Mesendoderm (in vitro differentiated cells): Measurements from ENCODE around the gene GNL3.
A peak's percentile ranks its signal among the peaks of the same experiment; 100 is the strongest.
"Not testable (repeated sequence)": the region's sequence is repeated elsewhere in the genome, so short reads cannot be mapped to it uniquely, and the experiment has no call there.

Source experiments
- DNase-seq: peaks from one replicate; pipeline ENCODE4 v3.0.0; 2013
- H2AK5ac ChIP-seq: 2 replicates; pipeline ENCODE4 v1.6.1; 2013; ENCODE audit warnings: low read length, inconsistent platforms
- H2BK120ac ChIP-seq: 2 replicates; pipeline ENCODE4 v1.6.1; 2013; ENCODE audit warnings: low read depth, mild to moderate bottlenecking, low read length, moderate library complexity, mixed read lengths
- H2BK15ac ChIP-seq: replicated peaks from 2 replicates; pipeline ENCODE4 v1.6.1; 2013; ENCODE audit warnings: low read depth, mild to moderate bottlenecking, moderate library complexity
- H2BK5ac ChIP-seq: 2 replicates; pipeline ENCODE4 v1.6.1; 2013; ENCODE audit warnings: low read length, inconsistent platforms
- H3K18ac ChIP-seq: 2 replicates; pipeline ENCODE4 v1.6.1; 2013; ENCODE audit warnings: mild to moderate bottlenecking, low read length, mixed read lengths
- H3K23ac ChIP-seq: one replicate; pipeline ENCODE4 v1.6.1; 2013; ENCODE audit warnings: low read length
- H3K27ac ChIP-seq: 2 replicates; pipeline ENCODE4 v1.5.1; 2013; ENCODE audit warnings: low read depth, mild to moderate bottlenecking, inconsistent platforms, low read length, moderate library complexity
- H3K27me3 ChIP-seq: 2 replicates; pipeline ENCODE4 v1.6.1; 2013; ENCODE audit warnings: low read length, control low read depth, mild to moderate bottlenecking, inconsistent platforms; ENCODE audit not compliant: insufficient read depth, poor library complexity
- H3K36me3 ChIP-seq: 2 replicates; pipeline ENCODE4 v1.6.1; 2013; ENCODE audit warnings: low read length, inconsistent platforms; ENCODE audit not compliant: control insufficient read depth, insufficient read depth
- H3K4ac ChIP-seq: one replicate; pipeline ENCODE4 v1.6.1; 2013; ENCODE audit warnings: low read depth, mild to moderate bottlenecking, low read length, moderate library complexity
- H3K4me1 ChIP-seq: 2 replicates; pipeline ENCODE4 v1.6.1; 2013; ENCODE audit warnings: low read depth, low read length, inconsistent platforms; ENCODE audit not compliant: control insufficient read depth
- H3K4me2 ChIP-seq: 2 replicates; pipeline ENCODE4 v1.6.1; 2013; ENCODE audit warnings: low read length
- H3K4me3 ChIP-seq: 2 replicates; pipeline ENCODE4 v1.5.1; 2013; ENCODE audit warnings: mild to moderate bottlenecking, low read length
- H3K56ac ChIP-seq: one replicate; pipeline ENCODE4 v1.6.1; 2013; ENCODE audit warnings: low read length
- H3K79me1 ChIP-seq: 2 replicates; pipeline ENCODE4 v1.6.1; 2013; ENCODE audit warnings: low read length, inconsistent platforms
- H3K79me2 ChIP-seq: 2 replicates; pipeline ENCODE4 v1.6.1; 2013; ENCODE audit warnings: mild to moderate bottlenecking, low read length; ENCODE audit not compliant: control insufficient read depth, insufficient read depth
- H3K9ac ChIP-seq: 2 replicates; pipeline ENCODE4 v1.6.1; 2013; ENCODE audit warnings: low read length, inconsistent platforms
- H4K5ac ChIP-seq: one replicate; pipeline ENCODE4 v1.6.1; 2013; ENCODE audit warnings: low read length
- H4K8ac ChIP-seq: one replicate; pipeline ENCODE4 v1.6.1; 2013; ENCODE audit warnings: low read depth, mild to moderate bottlenecking, control low read depth, low read length, moderate library complexity
- WGBS: extraction: QIAGEN DNeasy Blood & Tissue Kit; methylation state at CpG from one replicate; pipeline ENCODE4 v1.1.7; 2013; ENCODE audit warnings: low lambda C conversion rate, missing lambda C conversion rate; ENCODE audit not compliant: insufficient coverage; ENCODE audit errors: extremely low coverage; 5-methylcytosine and 5-hydroxymethylcytosine counted together

GNL3 gene

GRCh38 chr3:52721002-52721729, 35.3 kb downstream of the GNL3 start:
- Histone ChIP-seq H3K4me3 (no peak overlapping the region), H3K79me2 (no peaks in the 10 kb centered on the region), H2AK5ac (no peak overlapping the region), H3K18ac (no peak overlapping the region), H3K9ac (no peak overlapping the region), H4K8ac (no peak overlapping the region), H3K4me1 (no peaks in the 10 kb centered on the region), H3K23ac (no peak overlapping the region), H2BK5ac (no peak overlapping the region), H3K27me3 (no peaks in the 10 kb centered on the region), H3K4ac (no peak overlapping the region), H3K27ac (no peak overlapping the region), H3K4me2 (no peak overlapping the region), H3K79me1 (no peaks in the 10 kb centered on the region), H3K56ac (no peak overlapping the region), H4K5ac (no peak overlapping the region), H2BK120ac (no peak overlapping the region), H2BK15ac (no peak overlapping the region), H3K36me3 (no peaks in the 10 kb centered on the region)
- WGBS = no CpG with 5 or more reads among the region's 6 CpGs
- DNase-seq = no peak

DNA sequence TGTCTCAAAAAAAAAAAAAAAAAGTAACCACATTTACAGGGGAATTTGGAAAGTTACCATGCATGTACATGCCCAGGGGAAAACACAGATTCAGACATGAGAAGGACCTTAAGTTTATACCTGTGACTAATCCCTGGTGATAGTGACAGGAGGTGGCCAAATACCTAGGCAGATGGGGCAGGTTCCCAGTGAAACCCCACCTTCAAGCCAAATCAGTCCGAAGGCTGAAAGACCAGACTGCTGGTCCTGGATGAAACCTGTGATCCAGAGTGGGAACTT, 35.8 kb downstream of the GNL3 start:
- Histone ChIP-seq H2BK120ac (no peak overlapping the region), H4K8ac (no peak overlapping the region), H3K79me2 (no peaks in the 10 kb centered on the region), H3K36me3 (no peaks in the 10 kb centered on the region), H3K9ac (no peak overlapping the region), H3K56ac (no peak overlapping the region), H3K18ac (no peak overlapping the region), H3K23ac (no peak overlapping the region), H3K4me3 (no peak overlapping the region), H3K4me1 (no peaks in the 10 kb centered on the region), H3K4me2 (no peak overlapping the region), H2BK5ac (no peak overlapping the region), H3K79me1 (no peaks in the 10 kb centered on the region), H4K5ac (no peak overlapping the region), H3K27me3 (no peaks in the 10 kb centered on the region), H2BK15ac (no peak overlapping the region), H2AK5ac (no peak overlapping the region), H3K27ac (no peak overlapping the region), H3K4ac (no peak overlapping the region)
- DNase-seq = no peak
- WGBS = no CpG with 5 or more reads among the region's 1 CpG

DNA sequence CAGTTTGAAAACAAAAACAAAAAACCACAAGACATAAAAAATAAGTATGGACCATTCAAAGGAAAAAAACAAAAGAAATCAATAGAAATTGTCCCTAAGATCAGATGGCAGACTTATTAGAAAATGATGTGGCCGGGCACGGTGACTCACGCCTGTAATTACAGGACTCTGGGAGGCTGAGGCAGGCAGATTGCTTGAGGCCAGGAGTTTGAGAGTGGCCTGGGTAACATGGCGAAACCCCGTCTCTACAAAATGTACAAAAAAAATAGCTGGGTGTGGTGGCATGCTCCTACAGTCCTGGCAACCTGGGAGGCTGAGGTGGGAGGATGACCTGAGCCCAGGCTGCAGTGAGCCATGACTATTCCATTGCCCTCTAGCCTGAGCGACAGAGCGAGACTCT, 36.7 kb downstream of the GNL3 start:
- no CpG with 5 or more reads among the region's 7 CpGs for WGBS
- no peak overlapping the region for H2BK5ac ChIP-seq
- DNase-seq = no peak
- no peaks in the 10 kb centered on the region for H3K36me3 ChIP-seq
- H4K5ac ChIP-seq = no peak overlapping the region
- no peak overlapping the region for H3K23ac ChIP-seq
- no peaks in the 10 kb centered on the region for H3K4me1 ChIP-seq
- no peak overlapping the region for H4K8ac ChIP-seq
- no peak overlapping the region for H2AK5ac ChIP-seq
- H3K4me3 ChIP-seq = no peak overlapping the region
- H2BK15ac ChIP-seq = no peak overlapping the region
- H3K9ac ChIP-seq = no peak overlapping the region
- no peak overlapping the region for H2BK120ac ChIP-seq
- no peaks in the 10 kb centered on the region for H3K79me1 ChIP-seq
- no peak overlapping the region for H3K27ac ChIP-seq
- H3K18ac ChIP-seq = no peak overlapping the region
- no peak overlapping the region for H3K56ac ChIP-seq
- no peaks in the 10 kb centered on the region for H3K27me3 ChIP-seq
- H3K79me2 ChIP-seq = no peaks in the 10 kb centered on the region
- H3K4me2 ChIP-seq = no peak overlapping the region
- no peak overlapping the region for H3K4ac ChIP-seq

GRCh38 chr3:52723935-52724334, 38.1 kb downstream of the GNL3 start:
- no peak overlapping the region for H4K8ac ChIP-seq
- H3K56ac ChIP-seq = no peak overlapping the region
- no peak overlapping the region for H3K27ac ChIP-seq
- H3K9ac ChIP-seq = no peak overlapping the region
- no peaks in the 10 kb centered on the region for H3K27me3 ChIP-seq
- H4K5ac ChIP-seq = no peak overlapping the region
- no peak overlapping the region for H3K23ac ChIP-seq
- no CpG with 5 or more reads among the region's 5 CpGs for WGBS
- no peak overlapping the region for H2BK5ac ChIP-seq
- H3K4me1 ChIP-seq = no peaks in the 10 kb centered on the region
- no peaks in the 10 kb centered on the region for H3K36me3 ChIP-seq
- peak; percentile 4 for DNase-seq
- H3K4me2 ChIP-seq = no peak overlapping the region
- no peak overlapping the region for H2AK5ac ChIP-seq
- H2BK15ac ChIP-seq = no peak overlapping the region
- H3K79me2 ChIP-seq = no peaks in the 10 kb centered on the region
- H3K18ac ChIP-seq = no peak overlapping the region
- no peak overlapping the region for H3K4ac ChIP-seq
- no peaks in the 10 kb centered on the region for H3K79me1 ChIP-seq
- H3K4me3 ChIP-seq = no peak overlapping the region
- H2BK120ac ChIP-seq = no peak overlapping the region

- Histone ChIP-seq H3K79me2 (no peaks in the 10 kb centered on the region), H3K18ac (no peak overlapping the region), H3K27ac (no peak overlapping the region), H3K36me3 (no peaks in the 10 kb centered on the region), H2BK15ac (no peak overlapping the region), H3K4ac (no peak overlapping the region), H3K79me1 (no peaks in the 10 kb centered on the region), H2AK5ac (no peak overlapping the region), H2BK120ac (no peak overlapping the region), H3K23ac (no peak overlapping the region), H3K27me3 (no peaks in the 10 kb centered on the region), H4K8ac (no peak overlapping the region), H2BK5ac (no peak overlapping the region), H3K4me1 (no peaks in the 10 kb centered on the region), H4K5ac (no peak overlapping the region), H3K56ac (no peak overlapping the region), H3K9ac (no peak overlapping the region), H3K4me3 (no peak overlapping the region), H3K4me2 (no peak overlapping the region)
- no CpG with 5 or more reads among the region's 1 CpG for WGBS
- DNase-seq = no peak
Measured at GRCh38 chr3:52724511-52724910, 38.7 kb downstream of the GNL3 start.

DNA sequence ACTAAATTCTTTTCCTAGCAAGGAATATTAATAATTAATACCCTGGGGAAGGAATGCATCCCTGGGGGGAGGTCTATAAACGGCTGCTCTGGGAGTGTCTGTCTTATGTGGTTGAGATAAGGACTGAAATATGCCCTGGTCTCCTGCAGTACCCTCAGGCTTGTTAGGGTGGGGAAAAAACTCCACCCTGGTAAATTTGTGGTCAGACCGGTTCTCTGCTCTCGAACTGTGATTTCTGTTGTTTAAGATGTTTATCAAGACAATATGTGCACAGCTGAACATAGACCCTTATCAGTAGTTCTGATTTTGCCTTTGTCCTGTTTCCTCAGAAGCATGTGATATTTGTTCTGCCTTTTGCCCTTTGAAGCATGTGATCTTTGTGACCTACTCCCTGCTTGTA, 42.9 kb downstream of the GNL3 start:
- not testable (repeated sequence) for H3K18ac ChIP-seq, DNase-seq, H3K27ac ChIP-seq, H3K4me2 ChIP-seq, H3K4ac ChIP-seq, H4K8ac ChIP-seq, H3K4me3 ChIP-seq, H3K56ac ChIP-seq, H2BK5ac ChIP-seq, H2BK15ac ChIP-seq, H3K27me3 ChIP-seq, H3K36me3 ChIP-seq, H3K79me2 ChIP-seq, H3K79me1 ChIP-seq, H3K9ac ChIP-seq, H4K5ac ChIP-seq, H2BK120ac ChIP-seq, H2AK5ac ChIP-seq, H3K23ac ChIP-seq, H3K4me1 ChIP-seq
- no CpG with 5 or more reads among the region's 3 CpGs for WGBS
